BE2C (cell line): ENCODE data around the gene GLYATL2.

ENCODE experiments used
- DNase-seq: peaks from one replicate; pipeline ENCODE4 v3.0.0-alpha.2; 2020
- H3K27me3 ChIP-seq: fragments of 250-450 bp; sonication (Bioruptor Pico); 2 replicates; pipeline ENCODE4 v1.5.1; 2020; ENCODE audit warnings: mild to moderate bottlenecking
- H3K36me3 ChIP-seq: fragments of 250-450 bp; sonication (Bioruptor Pico); 2 replicates; pipeline ENCODE4 v1.5.1; 2020; ENCODE audit warnings: mild to moderate bottlenecking
- H3K4me1 ChIP-seq: fragments of 250-450 bp; sonication (Bioruptor Pico); 2 replicates; pipeline ENCODE4 v1.5.1; 2020
- H3K4me3 ChIP-seq: 2 replicates; pipeline ENCODE4 v1.5.1; 2011; ENCODE audit warnings: low read depth, low read length
- H3K9me3 ChIP-seq: fragments of 250-450 bp; sonication (Bioruptor Pico); 2 replicates; pipeline ENCODE4 v1.5.1; 2020
- TF ChIP-seq, protein P1 (sequence below): IDR thresholded peaks from 2 replicates; pipeline ENCODE4 v1.5.1; 2012; ENCODE audit warnings: mild to moderate bottlenecking, low read depth, low read length

GLYATL2 gene

DNA sequence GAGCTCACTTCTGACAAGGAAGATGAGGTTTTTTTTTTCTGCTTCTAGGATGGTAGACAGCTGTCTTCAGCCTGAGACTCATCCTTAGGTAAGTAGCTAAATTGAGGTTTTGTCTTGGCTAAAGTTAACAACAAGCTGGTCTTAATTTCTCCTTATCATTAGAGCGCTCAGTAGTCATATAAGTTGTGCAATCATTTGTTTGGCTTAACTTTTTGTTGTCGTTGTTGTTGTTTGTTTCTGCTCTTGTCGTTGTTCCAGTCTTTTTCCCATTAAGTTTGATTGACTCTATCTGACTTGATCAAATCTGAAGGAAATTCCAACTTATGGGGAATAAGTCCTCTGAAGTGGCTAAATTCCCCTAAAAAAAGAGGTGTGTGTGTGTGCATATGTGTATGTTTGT lies 33.0 kb downstream of the GLYATL2 start:
- TF ChIP-seq, protein P1, sequence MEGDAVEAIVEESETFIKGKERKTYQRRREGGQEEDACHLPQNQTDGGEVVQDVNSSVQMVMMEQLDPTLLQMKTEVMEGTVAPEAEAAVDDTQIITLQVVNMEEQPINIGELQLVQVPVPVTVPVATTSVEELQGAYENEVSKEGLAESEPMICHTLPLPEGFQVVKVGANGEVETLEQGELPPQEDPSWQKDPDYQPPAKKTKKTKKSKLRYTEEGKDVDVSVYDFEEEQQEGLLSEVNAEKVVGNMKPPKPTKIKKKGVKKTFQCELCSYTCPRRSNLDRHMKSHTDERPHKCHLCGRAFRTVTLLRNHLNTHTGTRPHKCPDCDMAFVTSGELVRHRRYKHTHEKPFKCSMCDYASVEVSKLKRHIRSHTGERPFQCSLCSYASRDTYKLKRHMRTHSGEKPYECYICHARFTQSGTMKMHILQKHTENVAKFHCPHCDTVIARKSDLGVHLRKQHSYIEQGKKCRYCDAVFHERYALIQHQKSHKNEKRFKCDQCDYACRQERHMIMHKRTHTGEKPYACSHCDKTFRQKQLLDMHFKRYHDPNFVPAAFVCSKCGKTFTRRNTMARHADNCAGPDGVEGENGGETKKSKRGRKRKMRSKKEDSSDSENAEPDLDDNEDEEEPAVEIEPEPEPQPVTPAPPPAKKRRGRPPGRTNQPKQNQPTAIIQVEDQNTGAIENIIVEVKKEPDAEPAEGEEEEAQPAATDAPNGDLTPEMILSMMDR = no peak
- H3K9me3 ChIP-seq = no peaks in the 10 kb centered on the region
- H3K4me1 ChIP-seq = no peaks in the 10 kb centered on the region
- H3K4me3 ChIP-seq = no peak overlapping the region
- no peak for DNase-seq
- H3K27me3 ChIP-seq = no peaks in the 10 kb centered on the region
- no peaks in the 10 kb centered on the region for H3K36me3 ChIP-seq

DNA sequence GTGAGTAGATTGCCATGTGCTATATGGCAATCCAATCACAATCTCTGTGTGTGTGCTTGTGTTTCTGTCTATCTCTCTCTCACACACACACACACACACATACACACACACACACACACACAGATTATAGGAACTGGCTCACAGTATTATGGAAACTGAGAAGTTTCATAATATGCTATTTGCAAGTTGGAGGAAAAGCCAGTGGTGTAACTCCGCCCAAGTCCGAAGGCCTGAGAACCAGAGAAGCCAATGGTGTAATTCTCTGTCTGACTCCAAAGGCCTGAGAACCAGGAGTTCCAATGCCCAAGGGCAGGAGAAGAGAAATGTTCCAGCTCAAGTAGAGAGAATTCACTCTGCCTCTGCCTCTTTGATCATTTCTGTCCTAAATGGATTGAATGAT lies 37.2 kb downstream of the GLYATL2 start:
- DNase-seq = no peak
- TF ChIP-seq, protein P1 = no peak
- Histone ChIP-seq H3K9me3 (no peaks in the 10 kb centered on the region), H3K4me3 (no peak overlapping the region), H3K27me3 (no peaks in the 10 kb centered on the region), H3K36me3 (no peaks in the 10 kb centered on the region), H3K4me1 (no peaks in the 10 kb centered on the region)

DNA sequence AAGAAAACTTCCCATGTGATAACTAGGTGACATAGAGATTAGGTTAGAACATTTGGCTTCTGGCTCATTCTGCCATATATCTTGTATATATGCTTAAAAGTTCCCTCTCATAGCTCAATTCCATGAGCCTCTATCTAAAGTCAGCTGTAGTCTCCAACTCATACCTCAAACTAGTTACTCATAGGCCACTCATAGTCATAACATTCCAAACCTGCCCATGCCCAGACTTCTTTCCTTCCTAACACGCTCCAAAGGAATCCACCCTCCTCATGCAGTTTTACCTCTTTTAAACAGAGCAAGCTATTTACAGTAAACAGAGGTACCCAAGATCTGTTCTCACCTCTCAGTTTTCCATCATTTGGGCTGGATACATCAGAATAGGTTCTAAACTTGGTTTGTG lies 39.4 kb downstream of the GLYATL2 start:
- Histone ChIP-seq H3K27me3 (no peaks in the 10 kb centered on the region), H3K36me3 (no peaks in the 10 kb centered on the region), H3K9me3 (no peaks in the 10 kb centered on the region), H3K4me3 (no peak overlapping the region), H3K4me1 (no peaks in the 10 kb centered on the region)
- TF ChIP-seq, protein P1 = no peak
- DNase-seq = no peak

DNA sequence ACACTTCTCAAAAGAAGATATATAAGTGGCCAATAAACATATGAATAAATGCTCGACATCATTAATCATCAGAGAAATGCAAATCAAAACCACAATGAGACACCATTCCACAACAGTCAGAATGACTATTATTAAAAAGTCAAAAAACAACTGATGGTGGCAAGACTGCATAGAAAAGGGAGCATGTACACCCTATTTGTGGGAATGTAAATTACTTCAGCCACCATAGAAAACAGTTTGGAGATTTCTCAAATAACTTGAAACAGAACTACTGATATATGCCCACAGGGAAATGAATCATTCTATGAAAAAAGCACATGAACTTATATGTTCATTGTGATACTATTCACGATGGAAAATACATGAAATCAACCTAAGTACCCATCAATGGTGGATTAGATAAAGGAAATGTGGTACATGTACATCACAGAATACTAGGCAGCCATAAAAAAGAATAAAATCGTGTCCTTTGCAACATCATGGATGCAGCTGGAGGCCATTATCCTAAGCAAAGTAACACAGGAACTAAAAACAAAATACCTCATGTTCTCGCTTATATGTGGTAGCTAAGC lies 42.4 kb downstream of the GLYATL2 start:
- Histone ChIP-seq H3K4me3 (no peak overlapping the region), H3K36me3 (no peaks in the 10 kb centered on the region), H3K9me3 (no peaks in the 10 kb centered on the region), H3K27me3 (no peaks in the 10 kb centered on the region), H3K4me1 (no peaks in the 10 kb centered on the region)
- TF ChIP-seq, protein P1 = no peak
- no peak for DNase-seq

DNA sequence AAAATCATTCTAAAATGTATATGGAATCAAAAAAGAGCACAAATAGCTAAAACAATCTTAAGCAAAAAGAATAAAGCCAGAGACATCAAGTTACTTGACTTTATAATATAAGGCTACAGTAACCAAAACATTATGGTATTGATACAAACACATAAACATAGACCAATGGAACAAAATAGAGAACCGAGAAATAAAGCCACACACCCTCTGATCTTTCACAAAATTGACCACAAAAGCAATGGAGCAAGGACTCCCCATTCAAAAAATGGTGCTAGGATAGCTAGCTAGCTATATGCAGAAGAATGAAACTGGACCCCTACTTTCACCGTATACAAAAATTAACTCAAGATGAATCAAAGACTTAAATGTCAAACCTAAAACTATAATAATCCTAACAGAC lies 43.2 kb downstream of the GLYATL2 start:
- TF ChIP-seq, protein P1 = no peak
- Histone ChIP-seq H3K4me1 (no peaks in the 10 kb centered on the region), H3K36me3 (no peaks in the 10 kb centered on the region), H3K4me3 (no peak overlapping the region), H3K27me3 (no peaks in the 10 kb centered on the region), H3K9me3 (no peaks in the 10 kb centered on the region)
- no peak for DNase-seq

DNA sequence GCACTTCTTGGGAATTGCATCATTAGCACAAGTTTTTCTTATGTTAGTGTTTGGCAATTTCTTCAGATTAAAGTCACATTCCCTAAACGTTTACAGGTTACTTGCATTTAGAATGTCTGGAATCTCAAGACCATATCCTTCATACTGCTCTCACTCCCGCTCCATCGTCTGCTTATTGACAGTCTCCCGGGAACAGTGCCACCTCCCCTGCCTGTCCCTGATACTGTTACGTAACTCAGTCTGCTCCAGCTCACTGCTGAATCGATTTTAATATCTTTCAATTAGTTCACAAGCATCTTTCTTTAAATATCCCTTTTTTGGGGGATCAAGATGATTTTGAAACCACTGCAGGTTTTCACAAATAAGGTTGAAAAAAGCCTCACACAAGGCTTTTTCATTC lies 48.2 kb downstream of the GLYATL2 start:
- TF ChIP-seq, protein P1 = no peak
- no peak for DNase-seq
- H3K9me3 ChIP-seq = no peaks in the 10 kb centered on the region
- no peaks in the 10 kb centered on the region for H3K27me3 ChIP-seq
- H3K36me3 ChIP-seq = no peaks in the 10 kb centered on the region
- H3K4me1 ChIP-seq = no peaks in the 10 kb centered on the region
- H3K4me3 ChIP-seq = no peak overlapping the region
